Activated T-helper 1 cell treated with anti-CD3 and anti-CD28 coated beads, Interleukin-12 subunit alpha, Interleukin-12 subunit beta, Interleukin-2, Interleukin-4 antibody, amounts not matched to agents 30 ng/mL and 10 ng/mL and 1 ng/mL, durations not matched to agents 14 hours and 24 hours and 36 hours (primary cell): ENCODE results near the gene RASGRF2. TPM values are rescaled to one million over a fixed set of nuclear protein-coding genes. Genes with fewer than 3 reads are reported as not detected.
A peak's percentile ranks its signal among the peaks of the same experiment; 100 is the strongest.

ENCODE experiments used
- DNase-seq: peaks from one replicate; pipeline ENCODE4 v3.0.0; 2021; ENCODE audit warnings: low spot score
- H3K27ac Mint-ChIP-seq: one replicate; pipeline ENCODE4 v1.8.0; 2021; ENCODE audit warnings: mild to moderate bottlenecking, mixed read lengths
- H3K27me3 Mint-ChIP-seq: one replicate; pipeline ENCODE4 v1.8.0; 2022; ENCODE audit warnings: mild to moderate bottlenecking, moderate library complexity, mixed read lengths; ENCODE audit not compliant: insufficient read depth
- H3K36me3 Mint-ChIP-seq: one replicate; pipeline ENCODE4 v1.8.0; 2021; ENCODE audit warnings: low read depth, mixed read lengths
- H3K4me1 Mint-ChIP-seq: one replicate; pipeline ENCODE4 v1.8.0; 2021; ENCODE audit warnings: low read depth, mixed read lengths
- H3K4me3 Mint-ChIP-seq: one replicate; pipeline ENCODE4 v1.8.0; 2021; ENCODE audit warnings: mild to moderate bottlenecking, moderate library complexity, mixed read lengths
- H3K9me3 Mint-ChIP-seq: one replicate; pipeline ENCODE4 v1.8.0; 2021; ENCODE audit warnings: mixed read lengths
- intact Hi-C: fragments of 100-400 bp; cut with micrococcal nuclease; formaldehyde crosslinking; loops from one replicate; pipeline ENCODE4 v1.15.1; 2024
- total RNA-seq: library from RNA; stranded (reverse); gene quantifications from 2 replicates; pipeline ENCODE4 v1.2.3, GENCODE V29; 2022

RASGRF2 gene
- total RNA-seq, 1 donor from 2014 or later: 22.6 TPM

DNA sequence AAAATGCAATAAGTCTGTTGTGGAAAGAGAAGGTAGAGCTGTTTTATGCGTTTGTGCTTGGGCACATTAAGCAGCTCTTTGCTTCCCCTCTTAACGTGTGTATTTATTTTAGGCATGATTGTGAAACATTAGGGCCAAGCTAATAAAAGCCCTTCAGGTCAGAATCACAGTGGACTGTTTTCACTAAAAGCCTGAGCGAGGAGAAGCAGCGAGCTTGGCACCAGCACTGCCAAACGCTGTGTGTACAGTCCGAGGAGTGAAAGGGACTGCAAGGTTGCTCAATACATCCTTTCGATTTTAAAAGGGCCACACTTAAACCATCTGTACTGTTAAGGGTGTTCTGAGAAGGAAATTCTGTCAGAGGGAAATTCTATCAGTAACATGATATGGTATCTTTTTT is 165.8 kb downstream of the RASGRF2 start:
- H3K36me3 Mint-ChIP-seq: peaks cover 18% of the 10 kb centered on the region
- H3K9me3 Mint-ChIP-seq: no peaks in the 10 kb centered on the region
- no peak overlapping the region for H3K27ac Mint-ChIP-seq
- intact Hi-C loops: no loop called here
- H3K27me3 Mint-ChIP-seq: no peaks in the 10 kb centered on the region
- DNase-seq: no peak
- no peak overlapping the region for H3K4me3 Mint-ChIP-seq
- H3K4me1 Mint-ChIP-seq: peaks cover 15% of the 10 kb centered on the region

DNA sequence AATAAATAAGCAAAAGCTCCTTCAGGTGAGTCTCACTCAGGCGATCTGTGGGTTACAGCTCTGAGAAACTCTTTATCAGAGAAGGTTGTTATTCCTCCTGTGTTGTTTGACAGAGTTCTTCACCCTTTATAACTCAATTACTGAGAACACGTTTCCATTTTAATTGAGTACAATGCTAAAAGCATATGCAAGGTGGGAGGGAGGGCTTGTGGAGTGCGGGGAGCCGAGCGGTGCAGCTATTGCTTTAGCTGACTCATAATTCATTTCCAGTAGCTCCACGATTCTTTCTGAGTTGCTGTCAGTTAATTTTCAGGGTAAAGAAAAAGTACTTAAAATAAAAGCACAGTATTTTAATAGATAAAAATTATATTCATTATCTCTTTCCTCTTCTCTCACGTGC is 168.3 kb downstream of the RASGRF2 start:
- Mint-ChIP-seq H3K9me3 (no peaks in the 10 kb centered on the region), H3K27me3 (no peaks in the 10 kb centered on the region), H3K4me3 (no peak overlapping the region), H3K4me1 (no peaks in the 10 kb centered on the region), H3K36me3 (peaks cover 11% of the 10 kb centered on the region), H3K27ac (no peak overlapping the region)
- intact Hi-C loops: no loop called here
- DNase-seq: no peak

DNA sequence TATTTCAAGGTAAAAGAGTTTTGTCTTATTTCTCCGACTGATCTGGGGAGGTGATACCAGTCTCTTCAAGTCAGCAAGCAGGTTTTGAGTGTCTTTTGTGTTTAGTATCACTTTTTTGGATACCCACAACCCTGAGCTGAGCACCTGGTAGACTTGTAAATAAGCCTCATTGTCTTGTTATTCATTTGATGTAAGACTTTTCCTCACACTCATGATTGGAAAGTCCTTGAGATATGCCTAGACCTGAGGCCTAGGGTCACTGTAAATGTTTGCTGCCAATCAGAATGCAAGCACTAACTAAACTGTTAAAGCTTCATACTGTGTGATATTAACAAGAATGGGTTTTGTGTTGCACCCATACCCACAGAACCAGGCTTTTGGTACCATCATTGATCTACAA is 172.2 kb downstream of the RASGRF2 start:
- DNase-seq: no peak
- peaks cover 7% of the 10 kb centered on the region for H3K9me3 Mint-ChIP-seq
- H3K27ac Mint-ChIP-seq: no peak overlapping the region
- no peaks in the 10 kb centered on the region for H3K27me3 Mint-ChIP-seq
- intact Hi-C loops: no loop called here
- peaks cover 7% of the 10 kb centered on the region for H3K36me3 Mint-ChIP-seq
- H3K4me3 Mint-ChIP-seq: no peak overlapping the region
- no peaks in the 10 kb centered on the region for H3K4me1 Mint-ChIP-seq

DNA sequence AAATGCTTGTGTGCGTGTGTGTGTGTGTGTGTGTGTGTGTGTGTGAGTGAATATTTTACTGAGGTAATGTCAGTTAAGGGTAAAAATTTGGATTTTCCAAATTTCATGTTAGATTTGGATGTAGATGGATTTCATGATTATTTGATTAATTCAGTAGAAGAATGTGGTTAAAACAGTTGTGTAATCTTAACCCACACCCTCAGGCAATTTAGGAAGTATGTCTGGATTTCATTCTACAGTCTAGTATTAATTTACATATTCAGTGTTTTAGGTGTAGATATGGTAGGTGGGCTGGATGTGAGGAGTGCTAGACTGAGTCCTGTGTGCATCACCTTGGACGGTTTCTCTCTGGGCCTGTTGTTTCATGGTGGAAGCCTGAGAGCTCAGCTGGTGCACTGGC is 173.9 kb downstream of the RASGRF2 start:
- no peak for DNase-seq
- Mint-ChIP-seq H3K9me3 (peaks cover 7% of the 10 kb centered on the region), H3K4me1 (no peaks in the 10 kb centered on the region), H3K4me3 (no peak overlapping the region), H3K36me3 (peaks cover 5% of the 10 kb centered on the region), H3K27me3 (no peaks in the 10 kb centered on the region), H3K27ac (no peak overlapping the region)
- intact Hi-C loops: no loop called here

DNA sequence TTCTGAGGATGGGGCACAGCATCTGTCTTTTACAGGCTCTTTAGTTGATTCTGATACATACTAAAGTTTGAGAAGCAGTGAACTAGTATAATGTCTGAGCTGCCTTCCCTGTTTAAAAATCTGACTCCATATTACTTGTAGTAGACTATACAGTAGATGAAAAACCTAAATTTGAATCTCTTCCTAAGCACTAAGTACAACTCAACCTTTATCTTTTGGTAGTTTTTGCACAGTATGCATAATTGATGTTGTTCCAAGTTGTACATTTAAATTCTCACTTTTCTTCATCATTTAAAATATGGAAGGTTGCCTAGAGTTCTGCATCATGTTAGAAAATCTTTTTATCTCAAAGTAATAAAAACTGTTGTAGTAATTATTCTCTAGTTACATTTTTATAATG is 174.4 kb downstream of the RASGRF2 start:
- DNase-seq: no peak
- Mint-ChIP-seq H3K27me3 (no peaks in the 10 kb centered on the region), H3K27ac (no peak overlapping the region), H3K36me3 (peaks cover 5% of the 10 kb centered on the region), H3K4me3 (no peak overlapping the region), H3K4me1 (no peaks in the 10 kb centered on the region), H3K9me3 (peaks cover 7% of the 10 kb centered on the region)
- intact Hi-C loops: no loop called here

DNA sequence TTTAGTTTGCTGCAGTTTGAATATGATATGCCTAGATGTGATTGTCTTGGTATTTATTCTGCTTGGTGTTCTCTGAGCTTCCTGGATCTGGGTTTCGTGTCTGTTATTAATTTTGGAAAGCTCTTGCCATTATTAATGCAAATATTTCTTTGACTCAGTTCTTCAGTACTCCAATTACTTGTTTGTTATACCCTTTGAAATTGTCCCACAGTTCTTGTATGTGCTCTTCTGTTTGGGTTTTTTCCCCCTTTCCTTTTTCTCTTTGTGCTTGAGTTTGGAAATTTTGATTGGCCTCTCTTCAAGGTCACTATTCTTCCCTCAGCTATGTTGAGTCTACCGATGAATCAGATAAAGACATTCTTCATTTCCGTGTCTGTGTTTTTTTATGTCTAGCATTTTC is 176.4 kb downstream of the RASGRF2 start:
- intact Hi-C loops: no loop called here
- H3K4me3 Mint-ChIP-seq: no peak overlapping the region
- peaks cover 7% of the 10 kb centered on the region for H3K9me3 Mint-ChIP-seq
- H3K27ac Mint-ChIP-seq: no peak overlapping the region
- peaks cover 5% of the 10 kb centered on the region for H3K36me3 Mint-ChIP-seq
- H3K27me3 Mint-ChIP-seq: no peaks in the 10 kb centered on the region
- no peak for DNase-seq
- no peaks in the 10 kb centered on the region for H3K4me1 Mint-ChIP-seq

DNA sequence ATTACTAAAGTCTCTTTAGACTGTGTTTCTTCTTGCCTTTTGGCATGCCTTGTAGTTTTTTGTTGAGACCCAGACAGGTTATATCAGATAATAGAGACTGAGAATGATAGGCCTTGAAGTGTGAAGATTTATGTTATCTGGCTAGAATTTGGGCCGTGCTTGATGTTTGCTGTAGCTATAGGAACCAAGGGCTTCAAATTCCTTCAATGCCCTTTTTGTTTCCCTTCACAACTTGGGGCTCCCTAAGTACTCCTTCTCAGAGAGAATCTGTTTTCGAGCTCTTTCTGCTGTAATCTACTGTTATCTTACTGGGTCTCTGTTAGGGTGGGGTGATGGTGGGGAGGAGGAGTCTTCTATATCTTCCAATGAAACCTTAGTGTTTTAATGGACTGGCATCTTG is 177.7 kb downstream of the RASGRF2 start:
- Mint-ChIP-seq H3K4me1 (no peaks in the 10 kb centered on the region), H3K4me3 (no peak overlapping the region), H3K27ac (no peak overlapping the region), H3K36me3 (peaks cover 4% of the 10 kb centered on the region), H3K9me3 (peaks cover 7% of the 10 kb centered on the region), H3K27me3 (no peaks in the 10 kb centered on the region)
- DNase-seq: no peak
- intact Hi-C loops: no loop called here

DNA sequence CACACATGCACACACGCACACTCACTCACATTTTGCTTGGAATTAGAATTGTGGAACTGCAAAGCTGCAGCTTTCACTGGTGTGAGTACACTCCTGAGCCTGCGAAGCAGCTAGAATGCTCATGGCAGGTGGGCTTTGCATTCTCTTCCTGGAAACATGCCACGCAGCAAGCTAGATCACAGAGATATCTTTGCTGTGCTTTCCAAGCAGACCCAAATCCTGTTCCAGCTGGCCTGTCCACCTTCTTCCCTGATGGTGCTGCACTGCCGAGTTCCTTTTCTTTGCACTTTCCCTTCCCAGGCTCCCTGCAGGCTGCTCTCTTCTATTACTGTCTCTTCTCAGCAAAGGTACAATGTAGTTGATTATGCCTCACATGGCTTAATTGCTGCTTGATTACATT is 180.3 kb downstream of the RASGRF2 start:
- H3K27ac Mint-ChIP-seq: no peak overlapping the region
- DNase-seq: no peak
- peaks cover 2% of the 10 kb centered on the region for H3K36me3 Mint-ChIP-seq
- H3K4me1 Mint-ChIP-seq: no peaks in the 10 kb centered on the region
- peaks cover 7% of the 10 kb centered on the region for H3K9me3 Mint-ChIP-seq
- intact Hi-C loops: no loop called here
- no peak overlapping the region for H3K4me3 Mint-ChIP-seq
- no peaks in the 10 kb centered on the region for H3K27me3 Mint-ChIP-seq

DNA sequence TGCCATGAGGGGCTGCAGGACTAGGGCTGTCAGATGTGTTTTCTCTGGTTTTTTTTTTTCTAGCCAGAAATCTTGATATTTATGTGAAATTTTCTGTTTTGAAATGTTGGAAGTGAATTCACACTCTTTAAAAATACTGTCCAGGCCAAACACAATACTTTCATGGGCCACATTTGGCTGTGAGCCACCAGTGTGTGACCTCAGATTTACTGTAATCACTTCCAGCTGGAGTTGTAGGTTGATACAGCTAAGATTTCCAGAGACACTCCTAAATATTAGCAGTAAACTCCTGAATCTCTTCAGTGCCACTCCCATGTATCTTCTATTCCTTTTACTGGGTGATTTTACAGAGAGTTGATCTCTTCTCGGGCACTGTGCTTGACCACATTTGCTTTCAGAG is 180.8 kb downstream of the RASGRF2 start:
- H3K9me3 Mint-ChIP-seq: peaks cover 7% of the 10 kb centered on the region
- no peaks in the 10 kb centered on the region for H3K4me1 Mint-ChIP-seq
- no peaks in the 10 kb centered on the region for H3K27me3 Mint-ChIP-seq
- H3K4me3 Mint-ChIP-seq: no peak overlapping the region
- H3K27ac Mint-ChIP-seq: no peak overlapping the region
- peaks cover 2% of the 10 kb centered on the region for H3K36me3 Mint-ChIP-seq
- intact Hi-C loops: no loop called here
- no peak for DNase-seq

DNA sequence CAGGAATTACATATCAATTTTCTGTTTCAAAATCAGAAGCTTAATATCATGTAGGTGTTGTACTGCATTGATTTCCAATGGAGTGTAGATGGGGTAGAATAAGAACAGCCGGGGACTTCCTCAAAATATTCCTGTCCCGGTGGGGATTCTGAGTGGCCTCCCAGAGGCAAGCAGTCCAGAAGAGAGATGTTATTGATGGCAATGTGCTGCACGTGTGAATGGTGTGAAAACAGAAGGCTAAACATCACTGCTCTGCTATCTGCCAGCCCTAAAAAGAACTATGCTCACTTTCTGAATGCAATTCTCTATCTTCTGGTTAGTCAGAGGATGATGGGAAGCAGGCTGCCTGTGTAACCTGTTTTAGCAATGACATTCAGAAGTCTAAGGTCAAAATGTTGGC is 181.9 kb downstream of the RASGRF2 start:
- DNase-seq: no peak
- intact Hi-C loops: no loop called here
- H3K4me3 Mint-ChIP-seq: no peak overlapping the region
- H3K4me1 Mint-ChIP-seq: peaks cover 4% of the 10 kb centered on the region
- no peaks in the 10 kb centered on the region for H3K9me3 Mint-ChIP-seq
- H3K27ac Mint-ChIP-seq: no peak overlapping the region
- no peaks in the 10 kb centered on the region for H3K36me3 Mint-ChIP-seq
- H3K27me3 Mint-ChIP-seq: no peaks in the 10 kb centered on the region

DNA sequence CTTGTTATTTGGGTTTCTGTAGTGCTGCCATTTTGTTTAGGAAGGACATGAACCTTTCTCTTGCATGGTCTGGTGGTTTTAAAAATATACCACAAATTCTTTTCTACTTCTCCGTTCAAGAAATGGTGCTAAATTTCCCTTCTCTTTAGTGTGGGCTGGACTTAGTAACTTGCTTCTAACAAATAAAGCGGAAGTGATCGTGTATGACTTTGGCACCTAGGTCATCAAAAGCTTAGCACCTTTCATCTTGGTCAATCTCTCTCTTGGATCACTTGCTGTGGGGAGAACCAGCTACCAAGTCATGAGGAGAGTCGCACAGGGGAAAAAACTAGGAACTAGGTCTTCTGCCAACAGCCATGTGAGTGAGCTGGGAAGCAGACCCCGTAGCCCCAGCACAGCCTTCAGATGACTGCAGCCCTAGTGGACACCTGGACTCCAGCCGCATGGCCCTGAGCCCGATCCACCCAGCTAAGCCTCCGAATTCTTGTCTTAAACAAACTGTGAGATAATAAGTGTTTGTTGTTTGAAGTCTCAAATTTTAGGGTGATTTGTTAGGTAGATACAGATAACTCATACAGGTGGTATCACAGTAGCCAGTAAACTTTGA is 185.3 kb downstream of the RASGRF2 start:
- H3K9me3 Mint-ChIP-seq: no peaks in the 10 kb centered on the region
- no peak for DNase-seq
- H3K36me3 Mint-ChIP-seq: no peaks in the 10 kb centered on the region
- H3K27me3 Mint-ChIP-seq: no peaks in the 10 kb centered on the region
- H3K4me3 Mint-ChIP-seq: no peak overlapping the region
- intact Hi-C loops: no loop called here
- no peak overlapping the region for H3K27ac Mint-ChIP-seq
- H3K4me1 Mint-ChIP-seq: peaks cover 18% of the 10 kb centered on the region

DNA sequence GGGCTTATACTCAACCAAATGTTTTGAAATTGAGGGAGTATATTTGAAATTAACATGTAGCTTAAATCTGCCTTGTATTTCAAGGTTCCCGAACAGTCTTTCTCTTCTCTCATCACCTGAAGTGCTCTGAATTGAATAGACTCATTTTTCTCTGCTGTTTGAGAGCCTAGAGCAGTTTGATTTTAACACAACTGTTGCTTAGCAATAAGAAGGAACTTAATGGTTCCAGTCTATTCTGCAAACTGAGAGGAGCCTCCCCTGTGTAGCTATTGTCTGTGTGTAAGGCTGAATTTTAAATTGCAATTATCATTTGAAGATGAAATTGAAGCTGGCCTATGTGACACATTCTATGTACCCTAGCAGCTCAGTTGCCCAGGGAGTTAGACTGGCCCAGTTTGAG is 185.9 kb downstream of the RASGRF2 start:
- Mint-ChIP-seq H3K4me1 (peaks cover 18% of the 10 kb centered on the region), H3K9me3 (no peaks in the 10 kb centered on the region), H3K27me3 (no peaks in the 10 kb centered on the region), H3K36me3 (no peaks in the 10 kb centered on the region), H3K4me3 (no peak overlapping the region), H3K27ac (no peak overlapping the region)
- intact Hi-C loops: no loop called here
- DNase-seq: no peak

DNA sequence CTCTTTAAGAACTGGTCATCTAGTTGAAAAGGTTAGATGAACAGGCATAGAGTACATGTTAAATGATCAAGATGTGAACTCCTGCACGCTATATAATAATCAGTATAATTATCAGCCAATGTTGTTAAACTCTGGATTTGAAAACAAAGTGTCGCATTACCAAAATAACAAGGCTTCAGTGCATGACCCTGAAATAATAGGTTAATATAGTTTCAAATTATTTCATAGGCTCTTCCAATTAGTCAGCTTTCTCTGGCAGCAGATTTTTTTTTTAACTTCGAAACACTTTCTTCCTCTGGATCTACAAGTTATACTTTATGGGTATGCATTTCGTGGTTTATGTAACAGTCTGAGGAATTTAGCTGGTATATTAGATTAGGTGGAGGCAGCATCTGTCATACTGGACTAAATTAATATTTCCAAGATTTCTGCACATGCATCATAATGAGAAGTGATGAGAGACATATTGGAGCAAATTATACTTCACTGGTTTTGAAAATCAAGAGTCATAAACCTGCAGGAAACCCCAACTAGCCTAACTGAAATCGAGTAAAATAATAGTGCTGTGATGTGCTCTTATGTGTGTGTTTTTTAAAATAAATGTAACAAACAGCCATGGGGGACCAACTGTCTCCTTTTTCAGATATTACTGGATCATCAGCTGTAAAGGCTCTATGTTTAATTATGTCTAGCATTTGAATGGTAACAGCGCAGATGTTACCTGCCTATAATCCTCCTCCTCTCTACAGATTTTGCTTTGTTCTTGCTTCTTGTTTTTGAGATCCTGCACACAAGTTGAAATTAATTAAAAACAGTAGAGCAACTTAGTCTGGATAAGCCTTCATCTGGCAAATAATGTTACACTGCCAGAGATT is 187.1 kb downstream of the RASGRF2 start:
- Mint-ChIP-seq H3K27ac (no peak overlapping the region), H3K4me3 (peak overlapping the region; percentile 41), H3K36me3 (no peaks in the 10 kb centered on the region), H3K27me3 (no peaks in the 10 kb centered on the region), H3K4me1 (peaks cover 18% of the 10 kb centered on the region), H3K9me3 (no peaks in the 10 kb centered on the region)
- intact Hi-C loops: no loop called here
- no peak for DNase-seq
